PC-3 (cell line): ENCODE data around the gene KSR1. TPM values are rescaled to one million over a fixed set of nuclear protein-coding genes. Genes with fewer than 3 reads are reported as not detected.

Source experiments
- ATAC-seq: fragments of 200-7000 bp; cut with Tn5 transposase; 2 replicates; pipeline ENCODE4 v1.9.1; 2020; ENCODE audit warnings: mild to moderate bottlenecking, moderate library complexity
- BruUV-seq: library from RNA; stranded (reverse); fragments of 400-500 nt; replicated peaks from 2 replicates; lab custom pipeline; 2021; lab: Mats Ljungman, UMichigan
- CTCF ChIA-PET: fragments of 300-600 bp; sonication (Branson Sonifier 250); formaldehyde crosslinking; loops from one replicate; lab custom pipeline; 2022; ENCODE audit warnings: antibody characterized with exemption; lab: Charles Lee
- POLR2A ChIA-PET: fragments of 300-600 bp; sonication (Branson Sonifier 250); formaldehyde crosslinking; loops from one replicate; lab custom pipeline; 2022; ENCODE audit warnings: antibody characterized with exemption; ENCODE audit not compliant: unreplicated experiment; lab: Charles Lee
- DNase-seq: peaks from one replicate; pipeline ENCODE4 v3.0.0-alpha.2; 2015
- H2AFZ ChIP-seq: fragments of 300-600 bp; sonication (generic); 2 replicates; pipeline ENCODE4 v1.6.0; 2016; ENCODE audit warnings: antibody characterized with exemption, low read length
- H3F3A ChIP-seq: fragments of 300-600 bp; sonication (generic); one replicate; pipeline ENCODE4 v1.6.0; 2017; ENCODE audit warnings: antibody characterized with exemption, low read length, control low read depth, mild to moderate bottlenecking; ENCODE audit not compliant: unreplicated experiment
- H3K27ac ChIP-seq: fragments of 300-600 bp; sonication (generic); 2 replicates; pipeline ENCODE4 v1.5.1; 2016; ENCODE audit warnings: mild to moderate bottlenecking, low read length
- H3K27me3 ChIP-seq: fragments of 300-600 bp; sonication (generic); 2 replicates; pipeline ENCODE4 v1.6.1; 2016; ENCODE audit warnings: low read length, mixed read lengths
- H3K36me3 ChIP-seq: fragments of 300-600 bp; sonication (generic); 2 replicates; pipeline ENCODE4 v1.6.1; 2016; ENCODE audit warnings: low read depth, mixed run types, low read length, mixed read lengths
- H3K4me1 ChIP-seq: fragments of 300-600 bp; sonication (generic); 2 replicates; pipeline ENCODE4 v1.5.1; 2016; ENCODE audit warnings: low read length; ENCODE audit not compliant: insufficient read depth
- H3K4me2 ChIP-seq: fragments of 300-600 bp; sonication (generic); 2 replicates; pipeline ENCODE4 v1.6.0; 2016; ENCODE audit warnings: low read length
- H3K4me3 ChIP-seq: fragments of 300-600 bp; sonication (generic); 2 replicates; pipeline ENCODE4 v1.5.1; 2016; ENCODE audit warnings: mild to moderate bottlenecking, low read length, mixed read lengths
- H3K79me2 ChIP-seq: fragments of 300-600 bp; sonication (generic); 2 replicates; pipeline ENCODE4 v1.6.1; 2017; ENCODE audit warnings: low read length, mixed read lengths
- H3K9ac ChIP-seq: fragments of 300-600 bp; sonication (generic); 2 replicates; pipeline ENCODE4 v1.6.0; 2016; ENCODE audit warnings: mild to moderate bottlenecking, low read length
- H3K9me2 ChIP-seq: fragments of 300-600 bp; sonication (generic); replicated peaks from 2 replicates; pipeline ENCODE4 v1.6.1; 2016; ENCODE audit warnings: mixed run types, low read length, mixed read lengths
- H3K9me3 ChIP-seq: fragments of 300-600 bp; sonication (generic); 2 replicates; pipeline ENCODE4 v1.6.1; 2016; ENCODE audit warnings: low read length, mixed read lengths
- H4K20me1 ChIP-seq: fragments of 300-600 bp; sonication (generic); 2 replicates; pipeline ENCODE4 v1.6.1; 2016; ENCODE audit warnings: low read length, mixed read lengths
- EZH2 ChIP-seq: fragments of 300-600 bp; sonication (generic); IDR thresholded peaks from one replicate; pipeline ENCODE4 v1.6.1; 2017; ENCODE audit warnings: antibody characterized with exemption, mild to moderate bottlenecking, low read length; ENCODE audit not compliant: unreplicated experiment
- EZH2phosphoT487 ChIP-seq: fragments of 300-600 bp; sonication (generic); IDR thresholded peaks from 2 replicates; pipeline ENCODE4 v1.6.1; 2018; ENCODE audit warnings: mild to moderate bottlenecking, antibody characterized with exemption, low read length, borderline replicate concordance
- intact Hi-C: fragments of 100-400 bp; cut with micrococcal nuclease; formaldehyde crosslinking; loops from 2 replicates; pipeline ENCODE4 v1.9.0; 2023
- total RNA-seq: library from RNA; depleted of rRNA; stranded (reverse); fragments of >200 nt; gene quantifications from 2 replicates; pipeline ENCODE4 v1.2.3, GENCODE V29; 2014
- TF ChIP-seq, protein P1 (sequence below): fragments of 300-600 bp; sonication (generic); conservative IDR thresholded peaks from 2 replicates; pipeline ENCODE4 v1.5.1; 2017; ENCODE audit warnings: antibody characterized with exemption, low read depth, mild to moderate bottlenecking, low read length

Gene KSR1
- total RNA-seq, 1 experiment from 2014 or later: 1.0 TPM

GRCh38 chr17:27633312-27634025, 177.2 kb downstream of the KSR1 start:
- ATAC-seq (no peak), DNase-seq (no peak)
- Histone ChIP-seq H3K79me2 (no peaks in the 10 kb centered on the region), H3K4me3 (no peak overlapping the region), H3K4me1 (peaks cover 8% of the 10 kb centered on the region), H3K9me2 (no peaks in the 10 kb centered on the region), H2AFZ (no peak overlapping the region), H3K4me2 (no peak overlapping the region), H3F3A (no peaks in the 10 kb centered on the region), H3K9me3 (no peaks in the 10 kb centered on the region), H3K9ac (no peak overlapping the region), H3K36me3 (no peaks in the 10 kb centered on the region), H4K20me1 (no peaks in the 10 kb centered on the region), H3K27ac (no peak overlapping the region), H3K27me3 (no peaks in the 10 kb centered on the region)
- POLR2A ChIA-PET: no interaction called here
- BruUV-seq: no TSS peak
- intact Hi-C loops: no loop called here
- TF ChIP-seq, protein P1, sequence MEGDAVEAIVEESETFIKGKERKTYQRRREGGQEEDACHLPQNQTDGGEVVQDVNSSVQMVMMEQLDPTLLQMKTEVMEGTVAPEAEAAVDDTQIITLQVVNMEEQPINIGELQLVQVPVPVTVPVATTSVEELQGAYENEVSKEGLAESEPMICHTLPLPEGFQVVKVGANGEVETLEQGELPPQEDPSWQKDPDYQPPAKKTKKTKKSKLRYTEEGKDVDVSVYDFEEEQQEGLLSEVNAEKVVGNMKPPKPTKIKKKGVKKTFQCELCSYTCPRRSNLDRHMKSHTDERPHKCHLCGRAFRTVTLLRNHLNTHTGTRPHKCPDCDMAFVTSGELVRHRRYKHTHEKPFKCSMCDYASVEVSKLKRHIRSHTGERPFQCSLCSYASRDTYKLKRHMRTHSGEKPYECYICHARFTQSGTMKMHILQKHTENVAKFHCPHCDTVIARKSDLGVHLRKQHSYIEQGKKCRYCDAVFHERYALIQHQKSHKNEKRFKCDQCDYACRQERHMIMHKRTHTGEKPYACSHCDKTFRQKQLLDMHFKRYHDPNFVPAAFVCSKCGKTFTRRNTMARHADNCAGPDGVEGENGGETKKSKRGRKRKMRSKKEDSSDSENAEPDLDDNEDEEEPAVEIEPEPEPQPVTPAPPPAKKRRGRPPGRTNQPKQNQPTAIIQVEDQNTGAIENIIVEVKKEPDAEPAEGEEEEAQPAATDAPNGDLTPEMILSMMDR: no peak
- TF ChIP-seq EZH2phosphoT487 (no peak), EZH2 (no peak)
- CTCF ChIA-PET: no interaction called here

- Histone ChIP-seq H3F3A (no peaks in the 10 kb centered on the region), H2AFZ (no peak overlapping the region), H3K9ac (no peak overlapping the region), H4K20me1 (no peaks in the 10 kb centered on the region), H3K4me1 (peaks cover 6% of the 10 kb centered on the region), H3K9me2 (no peaks in the 10 kb centered on the region), H3K27me3 (no peaks in the 10 kb centered on the region), H3K27ac (no peak overlapping the region), H3K36me3 (no peaks in the 10 kb centered on the region), H3K9me3 (no peaks in the 10 kb centered on the region), H3K79me2 (no peaks in the 10 kb centered on the region), H3K4me3 (no peak overlapping the region), H3K4me2 (no peak overlapping the region)
- DNase-seq: no peak
- intact Hi-C loops: no loop called here
- POLR2A ChIA-PET: no interaction called here
- TF ChIP-seq, protein P1: no peak
- TF ChIP-seq EZH2phosphoT487: no peak
- TF ChIP-seq EZH2: no peak
- BruUV-seq: no TSS peak
- CTCF ChIA-PET: no interaction called here
- ATAC-seq: no peak
Measured at GRCh38 chr17:27634026-27634335, 177.7 kb downstream of the KSR1 start.

- Histone ChIP-seq H3K9me3 (no peaks in the 10 kb centered on the region), H3F3A (no peaks in the 10 kb centered on the region), H3K36me3 (no peaks in the 10 kb centered on the region), H4K20me1 (no peaks in the 10 kb centered on the region), H3K27me3 (no peaks in the 10 kb centered on the region), H3K4me2 (no peak overlapping the region), H2AFZ (no peak overlapping the region), H3K79me2 (no peaks in the 10 kb centered on the region), H3K4me3 (no peak overlapping the region), H3K27ac (no peak overlapping the region), H3K9me2 (no peaks in the 10 kb centered on the region), H3K4me1 (peaks cover 2% of the 10 kb centered on the region; the same call in 1 of the 2 replicates), H3K9ac (no peak overlapping the region)
- ChIA-PET CTCF (no interaction called here), POLR2A (no interaction called here)
- intact Hi-C loops: no loop called here
- TF ChIP-seq EZH2phosphoT487: no peak
- DNase-seq: no peak
- BruUV-seq: no TSS peak
- ATAC-seq: no peak
Measured at GRCh38 chr17:27634776-27635175, 178.5 kb downstream of the KSR1 start.
